HL-60 (cell line): ENCODE data around the gene OPHN1.

Source experiments
- CTCF ChIP-seq: IDR thresholded peaks from one replicate; pipeline ENCODE4 v1.5.1; 2011; ENCODE audit warnings: low read length, control low read depth, inconsistent platforms; ENCODE audit not compliant: insufficient read depth
- GABPA ChIP-seq: IDR thresholded peaks from 2 replicates; pipeline ENCODE4 v1.6.1; 2012; ENCODE audit warnings: low read depth
- POLR2AphosphoS5 ChIP-seq: IDR thresholded peaks from 2 replicates; pipeline ENCODE4 v1.6.1; 2012; ENCODE audit warnings: low read depth
- TF ChIP-seq, protein P1 (sequence below): IDR thresholded peaks from 2 replicates; pipeline ENCODE4 v1.6.1; 2012; ENCODE audit warnings: low read depth; ENCODE audit not compliant: insufficient replicate concordance

DNA sequence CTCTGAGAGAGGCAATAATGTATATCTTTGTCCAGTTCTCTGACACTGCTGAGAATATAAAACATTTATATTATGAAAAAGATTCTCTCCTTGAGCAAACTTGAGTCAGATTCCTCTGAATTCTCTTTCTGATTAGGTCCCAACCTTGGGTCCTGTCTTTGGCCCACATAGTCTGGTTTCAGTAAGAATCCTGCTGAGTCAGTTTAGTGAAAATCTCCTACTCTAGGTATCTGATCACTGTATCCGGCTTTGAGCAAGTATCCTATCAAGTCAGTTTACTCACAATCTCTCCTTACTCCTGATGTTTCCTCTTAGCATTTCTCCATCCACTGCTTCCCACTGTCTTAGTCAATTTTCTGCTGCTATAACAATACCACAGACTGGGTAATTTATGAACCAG is 253.9 kb downstream of the OPHN1 start:
- TF ChIP-seq POLR2AphosphoS5, result no peak
- no peak for TF ChIP-seq CTCF
- TF ChIP-seq, protein P1, sequence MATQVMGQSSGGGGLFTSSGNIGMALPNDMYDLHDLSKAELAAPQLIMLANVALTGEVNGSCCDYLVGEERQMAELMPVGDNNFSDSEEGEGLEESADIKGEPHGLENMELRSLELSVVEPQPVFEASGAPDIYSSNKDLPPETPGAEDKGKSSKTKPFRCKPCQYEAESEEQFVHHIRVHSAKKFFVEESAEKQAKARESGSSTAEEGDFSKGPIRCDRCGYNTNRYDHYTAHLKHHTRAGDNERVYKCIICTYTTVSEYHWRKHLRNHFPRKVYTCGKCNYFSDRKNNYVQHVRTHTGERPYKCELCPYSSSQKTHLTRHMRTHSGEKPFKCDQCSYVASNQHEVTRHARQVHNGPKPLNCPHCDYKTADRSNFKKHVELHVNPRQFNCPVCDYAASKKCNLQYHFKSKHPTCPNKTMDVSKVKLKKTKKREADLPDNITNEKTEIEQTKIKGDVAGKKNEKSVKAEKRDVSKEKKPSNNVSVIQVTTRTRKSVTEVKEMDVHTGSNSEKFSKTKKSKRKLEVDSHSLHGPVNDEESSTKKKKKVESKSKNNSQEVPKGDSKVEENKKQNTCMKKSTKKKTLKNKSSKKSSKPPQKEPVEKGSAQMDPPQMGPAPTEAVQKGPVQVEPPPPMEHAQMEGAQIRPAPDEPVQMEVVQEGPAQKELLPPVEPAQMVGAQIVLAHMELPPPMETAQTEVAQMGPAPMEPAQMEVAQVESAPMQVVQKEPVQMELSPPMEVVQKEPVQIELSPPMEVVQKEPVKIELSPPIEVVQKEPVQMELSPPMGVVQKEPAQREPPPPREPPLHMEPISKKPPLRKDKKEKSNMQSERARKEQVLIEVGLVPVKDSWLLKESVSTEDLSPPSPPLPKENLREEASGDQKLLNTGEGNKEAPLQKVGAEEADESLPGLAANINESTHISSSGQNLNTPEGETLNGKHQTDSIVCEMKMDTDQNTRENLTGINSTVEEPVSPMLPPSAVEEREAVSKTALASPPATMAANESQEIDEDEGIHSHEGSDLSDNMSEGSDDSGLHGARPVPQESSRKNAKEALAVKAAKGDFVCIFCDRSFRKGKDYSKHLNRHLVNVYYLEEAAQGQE, result no peak
- TF ChIP-seq GABPA, result no peak
